CD4-positive, alpha-beta T cell treated with Interferon alpha-2 for 1 hour (primary cell): ENCODE data around the gene EFCAB3.
"Not testable (repeated sequence)": the region's sequence is repeated elsewhere in the genome, so short reads cannot be mapped to it uniquely, and the experiment has no call there.

Experiments used
- DNase-seq, 2 donors: peaks; one replicate each; pipeline ENCODE4 v3.0.0-alpha.2; 2020 to 2022

The EFCAB3 gene

GRCh38 chr17:62465271-62465670 is 84.9 kb downstream of the EFCAB3 start:
- DNase-seq: not testable (repeated sequence)
